Bone marrow (tissue), 2 donors: ENCODE measurements around the gene COL4A6.
"Not testable (repeated sequence)": the region's sequence is repeated elsewhere in the genome, so short reads cannot be mapped to it uniquely, and the experiment has no call there.

Experiments used
- DNase-seq, 2 donors: peaks; one replicate each; lab custom pipeline; 2025; lab: John Stamatoyannopoulos, UW

The COL4A6 gene

DNA sequence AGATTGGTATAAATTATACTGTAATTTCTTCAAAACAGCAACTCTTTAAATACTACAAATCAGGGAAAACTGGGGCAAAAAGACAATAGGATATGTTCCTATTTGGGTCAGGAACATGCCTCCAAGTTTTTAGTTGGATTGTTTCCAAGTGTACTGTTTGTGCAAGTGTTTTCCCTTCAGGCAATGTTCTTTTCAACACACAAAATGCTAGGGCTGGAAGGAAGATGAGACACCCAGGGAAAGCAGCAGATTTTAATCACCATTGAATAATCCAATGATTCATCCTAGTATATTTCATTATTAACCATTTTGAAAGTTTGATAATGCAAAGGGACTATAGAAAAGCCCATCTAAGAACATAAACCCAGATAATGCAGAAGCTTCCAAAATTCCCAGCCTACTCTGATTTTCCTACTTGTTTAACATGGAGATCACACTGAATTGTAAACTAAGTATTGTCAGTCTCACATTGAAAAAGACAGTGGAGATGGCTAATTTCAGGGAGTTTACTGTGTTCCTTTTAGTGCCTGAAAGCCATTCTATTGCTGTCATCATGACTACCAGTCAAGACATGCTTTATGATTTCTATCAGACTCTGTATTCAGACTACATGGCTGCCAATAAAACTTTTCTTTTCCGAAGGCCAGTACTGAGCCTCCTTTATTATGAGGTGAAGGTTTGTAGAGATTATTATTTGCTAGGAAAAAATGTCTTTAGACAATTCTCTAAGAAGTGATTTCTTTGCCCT lies 38.6 kb downstream of the COL4A6 start:
- DNase-seq = no peak

DNA sequence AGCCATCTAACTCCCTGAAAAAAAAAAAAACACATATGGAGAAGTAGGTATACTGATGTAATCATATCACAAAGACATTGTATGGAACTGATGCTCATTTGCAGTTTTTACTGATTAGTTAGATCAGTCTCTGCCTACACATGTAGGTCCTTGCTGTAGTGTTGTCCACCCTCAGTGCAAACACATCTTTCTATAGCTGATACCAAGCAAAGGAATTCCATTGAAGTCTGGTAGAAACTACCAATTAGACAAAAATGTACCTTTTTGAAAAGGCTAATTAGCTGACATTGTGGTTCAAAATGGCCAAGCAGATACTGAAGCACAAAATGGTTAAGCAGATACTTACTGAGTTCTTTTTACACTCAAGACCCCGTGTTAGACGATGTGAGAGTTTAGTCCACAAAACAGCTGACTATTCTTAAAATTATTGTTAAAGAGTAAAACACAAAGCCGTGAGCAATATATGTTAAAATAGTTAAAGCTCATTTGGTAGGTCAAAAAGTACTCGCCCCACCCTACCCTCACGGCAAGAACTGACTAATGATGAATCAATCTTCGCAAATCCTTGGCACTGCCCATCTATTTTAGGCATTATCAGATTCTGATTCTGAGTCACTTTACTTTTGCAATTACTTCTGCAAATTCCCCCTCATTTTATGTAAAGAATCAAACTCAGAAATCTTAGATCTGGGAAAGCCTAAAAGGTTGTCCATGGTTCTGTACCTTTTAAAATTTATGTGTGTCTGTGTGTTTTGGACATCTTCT lies 40.4 kb downstream of the COL4A6 start:
- no peak for DNase-seq

DNA sequence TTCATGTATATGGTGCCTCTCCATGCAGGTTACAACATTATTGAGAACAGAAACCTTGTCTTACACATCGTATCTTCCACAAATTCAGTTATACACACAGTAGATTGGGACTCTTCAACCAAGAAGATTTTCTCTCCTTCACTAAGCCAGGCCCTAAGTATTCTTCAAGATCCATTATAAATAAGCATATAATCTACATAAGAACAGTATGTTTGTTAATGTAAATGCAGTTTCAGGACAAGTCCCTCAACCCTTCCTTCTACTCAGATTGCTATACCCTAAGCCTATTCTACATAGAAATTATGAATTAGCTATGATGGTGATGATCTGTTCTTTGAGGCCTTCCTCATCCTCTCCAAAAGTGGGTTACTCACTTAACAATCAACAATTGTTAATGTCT lies 41.2 kb downstream of the COL4A6 start:
- DNase-seq = no peak

DNA sequence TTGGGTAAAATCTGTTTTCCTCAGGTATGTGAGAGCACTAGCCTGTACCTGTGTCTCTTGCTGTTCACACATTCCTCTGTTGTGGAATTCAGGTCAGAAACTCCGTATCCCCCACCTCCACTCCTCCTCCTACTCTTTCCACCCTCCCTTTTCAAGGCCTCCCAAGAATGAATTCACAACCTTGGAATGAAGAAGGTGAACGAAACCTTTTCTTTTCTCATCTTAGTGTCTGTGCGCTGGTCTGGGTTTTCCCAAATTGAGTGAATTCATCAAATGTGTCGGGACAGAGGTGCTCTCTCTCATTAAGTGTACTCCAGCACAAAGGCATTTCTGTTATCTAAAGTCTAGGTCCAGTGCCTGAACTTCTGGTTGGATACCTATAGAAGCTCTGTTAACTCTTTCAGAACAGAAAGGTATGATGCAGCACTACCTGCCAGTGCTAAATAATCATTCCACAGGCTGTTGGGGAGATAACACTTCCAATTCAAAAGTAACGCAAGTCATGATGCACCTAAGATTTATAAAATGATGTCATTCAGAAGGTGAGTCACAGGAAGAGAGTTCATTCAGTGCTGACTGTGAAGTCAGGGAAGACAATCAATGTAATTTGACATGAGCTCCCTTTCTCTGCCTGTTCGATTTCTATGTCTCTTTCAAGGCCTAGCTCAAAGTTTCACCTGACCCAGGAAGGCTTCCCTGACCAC lies 41.9 kb downstream of the COL4A6 start:
- DNase-seq = no peak

DNA sequence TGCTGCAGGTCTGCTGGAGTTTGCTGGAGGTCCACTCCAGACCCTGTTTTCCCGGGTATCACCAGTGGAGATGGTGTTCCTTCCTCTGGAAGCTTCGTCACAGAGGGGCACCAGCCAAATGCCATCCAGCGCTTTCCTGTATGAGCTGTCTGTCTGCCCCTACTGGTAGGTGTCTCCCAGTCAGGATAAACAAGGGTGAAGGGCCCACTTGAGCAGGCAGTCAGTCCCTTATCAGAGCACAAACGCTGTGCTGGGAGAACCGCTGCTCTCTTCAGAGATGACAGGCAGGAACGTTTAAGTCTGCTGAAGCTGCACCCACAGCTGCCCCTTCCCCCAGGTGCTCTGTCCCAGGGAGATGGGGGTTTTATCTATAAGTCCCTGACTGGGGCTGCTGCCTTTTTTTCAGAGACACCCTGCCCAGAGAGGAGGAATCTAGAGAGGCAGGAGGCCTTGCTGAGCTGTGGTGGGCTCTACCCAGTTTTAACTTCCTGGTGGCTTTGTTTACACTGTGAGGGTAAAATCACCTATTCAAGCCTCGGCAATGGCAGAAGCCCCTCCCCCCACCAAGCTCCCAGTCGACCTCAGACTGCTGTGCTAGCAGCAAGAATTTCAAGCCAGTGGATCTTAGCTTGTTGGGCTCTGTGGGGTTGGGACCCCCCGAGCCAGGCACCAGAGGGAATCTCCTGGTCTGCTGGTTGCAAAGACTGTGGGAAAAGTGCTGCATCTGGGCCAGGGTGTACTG lies 47.1 kb downstream of the COL4A6 start:
- DNase-seq = not testable (repeated sequence)

DNA sequence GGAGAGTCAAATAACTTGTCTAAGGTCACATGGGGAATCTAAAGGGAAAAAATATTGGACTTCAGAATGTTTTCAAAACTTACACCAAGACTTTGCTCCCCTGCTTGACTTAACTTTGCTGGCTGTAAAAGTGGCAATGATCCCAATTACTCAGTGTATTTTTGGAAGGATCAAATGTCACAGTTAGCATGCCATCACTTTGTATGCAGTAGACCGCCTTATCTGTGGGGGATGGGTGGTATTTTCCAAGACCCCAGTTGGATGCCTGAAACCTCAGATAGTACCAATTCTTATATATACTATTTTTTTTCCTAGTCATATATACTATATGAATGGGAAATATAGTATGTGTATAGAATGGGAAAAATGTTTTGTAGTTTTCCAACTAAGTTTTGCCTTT lies 53.4 kb downstream of the COL4A6 start:
- no peak for DNase-seq

DNA sequence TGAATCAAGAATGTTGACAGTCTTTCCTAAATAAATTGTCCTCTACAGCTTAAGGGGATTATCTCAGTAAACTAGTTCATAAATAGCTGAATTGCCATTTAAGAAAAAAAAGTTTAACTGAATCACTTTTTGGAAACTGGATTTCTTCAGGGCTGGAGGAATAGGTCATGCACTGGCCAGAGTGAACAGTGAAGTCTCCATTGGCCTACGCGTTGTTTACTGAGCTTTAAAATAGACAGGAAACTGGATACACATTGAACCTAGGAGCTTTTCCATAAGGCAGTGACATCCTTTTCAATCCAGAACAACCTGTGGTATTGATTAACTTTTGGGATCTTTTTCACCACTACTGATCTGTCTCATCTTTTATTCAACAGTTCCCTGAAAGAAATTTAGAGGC lies 58.0 kb downstream of the COL4A6 start:
- DNase-seq = no peak

DNA sequence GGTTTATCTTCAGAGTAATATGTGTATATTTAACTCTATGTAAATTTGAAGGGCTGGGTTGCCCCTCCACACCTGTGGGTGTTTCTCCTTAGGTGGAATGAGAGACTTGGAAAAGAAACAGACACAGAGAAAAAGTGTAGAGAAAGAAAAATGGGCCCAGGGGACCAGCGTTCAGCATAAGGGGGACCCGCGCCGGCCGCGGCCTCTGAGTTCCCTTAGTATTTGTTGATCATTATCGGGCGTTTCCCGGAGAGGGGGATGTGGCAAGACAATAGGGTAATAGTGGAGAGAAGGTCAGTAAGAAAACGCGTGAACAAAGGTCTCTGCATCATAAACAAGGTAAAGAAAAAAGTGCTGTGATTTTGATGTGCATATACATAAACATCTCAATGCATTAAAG lies 61.4 kb downstream of the COL4A6 start:
- not testable (repeated sequence) for DNase-seq

DNA sequence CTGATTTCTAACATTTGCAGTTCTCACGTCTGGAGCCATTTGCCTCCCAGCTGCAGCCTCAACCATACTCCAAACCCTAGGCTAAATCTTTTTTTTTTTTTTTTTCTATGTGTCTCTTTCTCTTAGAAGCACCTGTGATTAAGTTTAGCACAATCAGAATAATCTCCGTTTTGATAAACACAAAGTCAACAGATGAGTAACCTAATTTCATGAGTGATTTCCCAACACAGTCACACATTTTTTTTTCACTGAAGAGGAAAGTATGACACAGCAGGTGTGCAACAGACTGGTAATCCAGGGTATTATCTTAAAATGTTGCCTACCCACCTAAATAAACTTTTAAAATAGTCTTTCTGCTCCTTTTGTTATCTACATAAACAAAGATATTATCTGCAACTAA lies 62.6 kb downstream of the COL4A6 start:
- DNase-seq = not testable (repeated sequence)

DNA sequence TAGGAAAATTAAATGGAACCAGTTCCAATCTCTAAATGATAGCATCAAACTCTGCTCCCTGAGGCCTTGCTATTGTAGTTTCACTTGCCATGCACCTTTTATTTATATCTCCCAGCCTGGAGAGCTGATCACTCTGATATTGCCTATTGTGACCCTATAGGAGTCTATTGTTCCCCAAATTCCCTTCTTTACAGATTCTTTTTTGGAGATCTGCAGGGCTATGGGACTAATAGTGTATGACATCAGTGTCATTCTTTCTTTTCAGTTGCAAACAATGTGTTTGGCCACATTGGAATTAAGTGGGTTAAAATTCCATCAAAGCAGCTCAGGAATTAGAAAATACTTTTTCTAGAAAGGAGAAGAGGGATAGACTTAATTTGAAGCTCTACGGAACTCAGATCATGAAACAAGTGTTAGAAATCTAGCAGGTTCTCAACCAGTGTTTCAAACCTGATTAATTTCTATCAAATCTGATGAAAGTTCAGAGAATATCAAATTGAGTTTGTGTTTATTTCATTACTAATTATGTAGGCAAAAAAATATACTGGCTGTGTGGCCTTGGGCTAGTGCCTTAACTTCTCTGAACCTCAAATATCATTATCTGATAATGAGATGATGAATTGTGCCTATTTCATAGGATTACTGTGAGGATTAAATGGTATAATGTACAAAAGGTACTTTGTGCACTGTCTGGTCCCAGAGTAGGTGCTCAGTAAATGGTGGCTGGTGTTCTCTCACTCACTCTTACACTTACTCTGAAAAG lies 71.4 kb downstream of the COL4A6 start:
- DNase-seq = no peak

DNA sequence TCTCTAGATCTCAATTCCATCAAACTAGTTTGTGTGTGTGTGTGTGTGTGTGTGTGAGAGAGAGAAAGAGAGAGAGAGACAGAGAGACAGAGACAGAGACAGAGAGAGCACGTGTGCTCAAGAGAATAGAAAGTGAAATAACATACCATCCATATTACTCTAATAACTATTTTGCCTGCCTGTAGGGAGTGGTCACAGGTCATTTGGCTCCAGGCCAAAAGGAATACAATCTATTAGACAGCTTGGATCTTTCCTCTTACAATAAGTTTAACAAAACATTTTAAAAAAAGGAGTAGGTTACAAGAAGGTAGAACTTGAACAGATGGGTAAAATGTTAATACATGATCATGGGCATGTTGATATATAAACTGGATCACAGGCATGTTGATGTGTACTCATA lies 76.2 kb downstream of the COL4A6 start:
- DNase-seq = no peak

DNA sequence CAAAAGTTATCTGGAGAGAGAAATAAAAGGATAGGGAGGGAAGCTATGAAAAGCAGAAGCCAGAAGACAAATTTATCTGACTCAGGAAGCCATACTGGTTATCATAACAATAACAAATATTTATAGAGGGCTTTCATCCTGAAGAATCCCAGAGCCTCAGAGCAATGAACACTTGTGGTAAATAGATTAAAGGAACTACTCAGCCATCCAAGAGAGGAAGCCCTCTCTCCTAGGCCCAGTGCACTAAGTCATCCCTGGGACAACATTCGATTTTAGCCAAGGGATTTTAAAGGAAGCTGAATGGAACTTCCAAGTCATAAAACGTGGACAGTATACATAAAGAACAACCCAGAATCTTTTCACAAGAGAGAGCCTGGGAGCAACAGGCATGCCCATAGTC lies 76.9 kb downstream of the COL4A6 start:
- no peak for DNase-seq

DNA sequence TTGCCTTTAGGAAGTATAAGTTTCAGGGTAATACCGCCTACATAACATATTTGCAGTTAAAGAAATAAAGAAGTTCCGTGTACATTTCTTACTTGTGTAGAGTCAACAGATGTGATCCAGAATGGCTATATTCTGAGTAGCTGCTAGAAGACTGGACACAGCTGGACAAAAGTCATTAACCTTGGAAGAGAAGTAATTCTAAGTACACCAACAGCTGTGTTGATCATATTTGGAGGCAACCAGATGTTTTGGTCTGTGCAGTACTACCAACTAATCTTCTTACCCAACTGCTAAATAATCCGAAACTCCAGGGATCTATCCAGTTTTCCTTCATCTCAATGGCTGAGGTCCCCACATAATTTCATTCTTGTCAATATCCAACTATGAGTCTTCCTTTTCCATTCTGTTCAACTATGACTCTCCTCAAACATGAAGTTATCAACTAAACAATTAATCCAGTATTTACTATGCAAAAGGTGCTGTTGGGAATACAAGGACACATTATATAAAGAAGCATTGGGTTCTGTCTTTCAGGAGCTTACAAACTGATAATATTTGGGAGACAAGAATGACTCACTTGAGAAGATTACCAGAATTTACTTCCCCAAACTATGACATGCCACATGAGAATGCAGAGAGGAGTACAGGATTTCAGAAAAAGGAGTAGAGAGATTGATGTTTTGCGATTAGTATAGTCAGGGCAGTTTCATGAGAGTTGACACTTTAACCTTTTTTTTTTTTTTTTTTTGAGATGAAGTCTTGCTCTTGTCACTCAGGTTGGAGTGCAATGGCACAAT lies 78.2 kb downstream of the COL4A6 start:
- no peak for DNase-seq

DNA sequence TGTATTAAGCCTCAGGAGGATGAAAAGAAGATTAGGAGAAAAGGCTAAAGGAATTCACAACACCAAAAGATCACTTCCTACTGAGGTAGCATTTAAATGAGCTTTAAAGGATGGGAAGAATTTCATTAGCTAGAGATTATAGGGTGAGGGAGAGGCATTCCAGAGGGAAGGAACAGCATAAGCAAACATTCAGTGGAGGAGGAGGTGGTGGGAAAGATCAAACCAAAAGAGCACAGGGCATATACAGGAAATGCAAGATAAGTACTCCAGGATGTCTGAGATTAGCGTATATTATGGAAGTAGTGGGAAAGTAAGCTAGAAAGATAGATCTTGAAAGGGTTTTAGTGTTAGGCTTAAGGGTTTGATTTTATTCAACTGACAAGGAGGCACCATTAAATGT lies 84.8 kb downstream of the COL4A6 start:
- no peak for DNase-seq

DNA sequence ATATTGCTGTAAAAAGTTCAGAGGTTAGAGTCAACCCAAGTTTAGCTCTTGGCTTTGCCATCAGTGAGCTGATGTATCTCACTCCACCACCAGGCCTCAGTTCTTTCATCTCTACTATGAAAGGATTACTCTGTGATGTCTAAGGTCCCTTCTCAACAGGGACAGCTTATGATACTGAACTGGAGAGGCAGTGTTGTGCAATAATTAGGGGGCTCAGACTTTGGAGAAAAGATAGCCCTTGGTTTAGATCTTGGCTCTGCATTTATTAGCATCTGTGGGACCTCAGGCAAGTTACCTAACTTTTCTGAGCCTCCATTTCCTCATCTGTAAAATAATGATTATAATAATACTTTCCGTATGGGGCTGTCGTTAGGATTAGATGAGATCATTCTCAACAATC lies 89.0 kb downstream of the COL4A6 start:
- DNase-seq = no peak

DNA sequence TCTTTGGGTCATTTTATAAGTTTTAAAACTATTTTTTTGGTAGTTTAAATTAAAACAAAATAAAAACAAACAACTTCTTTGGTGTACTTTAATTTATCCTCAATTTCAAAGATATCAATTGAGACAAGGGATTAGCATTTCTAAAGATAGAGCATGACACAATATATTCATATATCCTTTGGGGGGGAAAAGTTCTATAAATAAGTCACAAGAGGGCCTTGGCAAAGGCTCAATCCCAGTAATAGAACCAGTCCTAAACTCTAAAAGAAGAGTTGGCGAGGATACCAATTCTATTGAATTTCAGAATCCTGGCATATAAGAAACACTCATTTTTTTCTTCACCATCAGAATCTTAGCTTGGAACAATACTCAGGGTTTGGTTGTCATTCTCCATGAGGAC lies 89.7 kb downstream of the COL4A6 start:
- no peak for DNase-seq

DNA sequence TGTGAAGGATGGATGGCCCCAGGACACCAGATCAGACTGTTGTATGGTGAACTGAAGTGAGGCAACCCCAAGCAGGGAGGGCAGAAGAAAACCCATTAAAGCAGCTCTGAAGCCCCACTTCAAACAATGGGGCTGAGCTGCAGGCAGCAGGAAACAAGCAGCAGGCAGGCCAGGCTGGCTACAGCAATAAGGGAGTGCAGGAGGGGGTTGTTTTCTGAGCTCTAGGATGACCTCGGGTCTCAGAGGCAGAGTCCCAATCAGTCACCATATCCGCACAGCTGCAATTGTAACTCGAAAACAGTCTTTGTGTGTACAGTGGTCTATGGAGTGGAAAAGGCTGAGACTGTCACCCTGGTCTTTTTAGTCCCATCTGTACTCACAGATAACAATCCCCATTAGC lies 90.4 kb downstream of the COL4A6 start:
- no peak for DNase-seq

DNA sequence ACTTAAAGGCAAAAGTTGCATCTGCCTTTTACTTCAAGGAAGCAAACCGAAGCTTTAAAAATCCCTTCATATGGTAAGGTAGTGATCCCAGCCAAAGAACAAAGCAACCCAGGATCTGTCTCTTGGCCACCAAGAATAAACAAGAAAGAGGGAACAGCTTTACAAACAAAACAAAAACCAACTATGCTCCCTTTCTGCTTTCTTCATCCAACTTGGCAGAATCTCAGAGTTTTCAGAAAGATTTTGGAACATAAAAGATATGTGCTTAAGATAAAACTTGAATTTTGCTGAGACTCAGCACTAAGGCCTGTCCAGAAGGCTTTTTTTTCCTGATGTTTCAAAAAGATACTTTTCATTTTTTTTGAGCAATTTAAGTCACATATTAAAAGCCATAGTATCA lies 94.0 kb downstream of the COL4A6 start:
- DNase-seq = no peak

DNA sequence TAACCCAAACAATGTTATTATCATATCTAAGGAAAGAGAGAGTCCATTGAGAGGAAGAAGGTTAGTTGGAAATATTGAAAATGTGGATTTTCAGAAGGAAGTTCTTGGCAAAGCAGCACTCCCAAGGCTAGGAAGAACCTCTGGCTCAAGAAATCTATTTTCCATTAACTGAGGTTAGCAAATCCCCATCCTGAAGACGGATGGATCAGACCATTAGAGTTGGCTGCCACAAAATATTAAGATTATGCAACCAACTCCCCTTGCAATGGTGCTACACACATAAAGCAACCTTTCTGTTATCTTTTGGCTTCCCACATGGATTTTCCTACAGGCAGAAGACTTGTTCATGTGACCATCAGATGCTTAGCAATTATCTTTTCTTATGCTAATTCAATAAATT lies 96.3 kb downstream of the COL4A6 start:
- no peak for DNase-seq

DNA sequence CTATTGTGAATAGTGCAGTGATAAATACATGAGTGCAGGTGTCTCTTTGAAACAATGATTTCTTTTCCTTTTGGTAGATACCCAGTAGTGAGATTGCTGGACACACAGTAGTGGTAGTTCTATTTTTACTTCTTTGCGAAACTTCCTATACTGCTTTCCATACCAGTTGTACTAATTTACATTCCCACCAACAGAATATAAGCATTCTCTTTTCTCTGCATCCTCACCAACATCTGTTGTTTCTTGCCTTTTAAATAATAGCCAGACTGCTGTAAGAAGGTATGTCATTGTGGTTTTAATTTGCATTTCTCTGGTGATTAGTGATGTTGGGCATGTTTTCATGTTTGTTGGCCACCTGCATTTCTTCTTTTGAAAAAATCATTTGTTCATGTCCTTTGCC lies 105.9 kb downstream of the COL4A6 start:
- DNase-seq = no peak
